ENCODE measurements around the gene FOXE1. TPM values are rescaled to one million over a fixed set of nuclear protein-coding genes. Genes with fewer than 3 reads are reported as not detected.

The FOXE1 gene
- total RNA-seq, 4 donors from 2014 or later = not detected

- TF ChIP-seq CTCF (IDR thresholded peaks at IDR 0.05) = no peak
- DNase-seq (ENCODE audit: low spot score) (no peak), ATAC-seq (ENCODE audit: low FRiP score) (no peak)
These were observed 1.0 kb upstream of the FOXE1 start for GRCh38 chr9:97852001-97852398.

- no peak for ATAC-seq (ENCODE audit: low FRiP score)
- TF ChIP-seq CTCF (IDR thresholded peaks at IDR 0.05) = no peak
These were observed 499 bp upstream of the FOXE1 start for GRCh38 chr9:97852399-97853055.

GRCh38 chr9:97853844-97854695 is 1.0 kb downstream of the FOXE1 start:
- no peak for DNase-seq (ENCODE audit: low spot score)
- ATAC-seq (ENCODE audit: low FRiP score) = no peak
- no peak for TF ChIP-seq CTCF (IDR thresholded peaks at IDR 0.05)

More at GRCh38 chr9:97852399-97853055, 499 bp upstream of the FOXE1 start:
- DNase-seq (ENCODE audit: low spot score) = no peak

GRCh38 chr9:97854696-97855485 is 1.9 kb downstream of the FOXE1 start:
- no peak for ATAC-seq (ENCODE audit: low FRiP score)
- TF ChIP-seq CTCF (IDR thresholded peaks at IDR 0.05) = no peak
- DNase-seq (ENCODE audit: low spot score) = no peak

GRCh38 chr9:97855486-97855875 is 2.5 kb downstream of the FOXE1 start:
- ATAC-seq (ENCODE audit: low FRiP score) (no peak), DNase-seq (ENCODE audit: low spot score) (no peak)
- no peak for TF ChIP-seq CTCF (IDR thresholded peaks at IDR 0.05)

GRCh38 chr9:97855899-97856298 is 2.9 kb downstream of the FOXE1 start:
- ATAC-seq (ENCODE audit: low FRiP score) = no peak
- DNase-seq (ENCODE audit: low spot score) = no peak
- TF ChIP-seq CTCF (IDR thresholded peaks at IDR 0.05) = no peak
